OCI-LY3 (cell line): ENCODE data around the gene SAFB2.

Source experiments
- CTCF ChIP-seq: fragments of 200-600, 300-600 bp; sonication (generic); IDR thresholded peaks from 2 replicates; pipeline ENCODE4 v1.5.1; 2014; ENCODE audit warnings: antibody characterized with exemption, low read length, low read depth
- EZH2phosphoT487 ChIP-seq: fragments of 200-600 bp; shearing (Covaris generic); IDR thresholded peaks from 2 replicates; pipeline ENCODE4 v1.6.1; 2018; ENCODE audit warnings: antibody characterized with exemption, mixed run types, low read depth

- TF ChIP-seq CTCF (no peak), EZH2phosphoT487 (no peak)
Measured at GRCh38 chr19:5595745-5596144, 26.8 kb downstream of the SAFB2 start.
